GM19043 (cell line): ENCODE data around the gene KLRD1.
"Not testable (repeated sequence)": the region's sequence is repeated elsewhere in the genome, so short reads cannot be mapped to it uniquely, and the experiment has no call there.

Experiments used
- ATAC-seq: cut with Tn5 transposase; IDR thresholded peaks from one replicate; pipeline ENCODE4 v1.9.1; 2021; ENCODE audit warnings: low read depth; ENCODE audit not compliant: unreplicated experiment

Gene KLRD1, protein sequence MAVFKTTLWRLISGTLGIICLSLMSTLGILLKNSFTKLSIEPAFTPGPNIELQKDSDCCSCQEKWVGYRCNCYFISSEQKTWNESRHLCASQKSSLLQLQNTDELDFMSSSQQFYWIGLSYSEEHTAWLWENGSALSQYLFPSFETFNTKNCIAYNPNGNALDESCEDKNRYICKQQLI

DNA sequence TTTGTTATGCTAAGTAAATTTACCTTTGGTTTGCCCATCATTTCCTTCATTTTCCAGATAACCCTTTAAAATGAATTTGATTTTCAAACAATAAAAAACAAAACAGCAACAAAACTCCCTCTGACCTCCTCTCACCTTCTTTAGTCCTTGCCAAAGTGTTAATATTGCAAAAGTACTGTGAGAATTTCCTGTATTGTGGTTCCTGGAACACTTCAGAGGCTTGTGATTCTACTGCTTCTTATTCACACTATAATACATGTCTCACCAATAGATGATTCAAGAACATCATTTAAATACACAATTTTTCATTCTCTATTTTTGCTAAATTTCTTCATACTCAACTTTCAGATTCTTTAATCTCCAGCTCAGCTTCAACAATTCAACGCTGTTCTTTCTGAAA lies at the start of gene KLRD1:
Gene KLRD1 (plus strand): TSS at position 241 of the 400 bp plus-strand sequence. CDS start 208 bp downstream, outside the sequence.
- no peak for ATAC-seq

DNA sequence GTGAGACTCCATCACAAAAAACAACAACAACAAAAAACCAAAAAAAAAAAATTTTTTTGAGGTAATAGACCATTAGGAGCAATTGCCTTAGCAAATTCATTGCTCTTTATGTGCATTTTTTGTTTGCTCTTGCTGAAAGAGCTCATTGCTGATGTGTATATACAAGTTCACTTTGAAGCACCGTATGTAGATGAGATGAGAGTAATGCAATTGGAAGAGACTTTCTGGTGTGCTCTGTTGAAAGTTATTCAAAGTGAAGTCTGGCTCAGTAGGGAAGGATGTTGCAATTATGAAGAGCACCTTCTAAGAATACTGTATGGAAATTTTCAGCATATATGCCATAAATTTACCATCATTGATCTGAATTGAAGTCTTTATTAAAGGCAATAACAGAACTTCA lies 46.7 kb upstream of the KLRD1 start:
- ATAC-seq: no peak

DNA sequence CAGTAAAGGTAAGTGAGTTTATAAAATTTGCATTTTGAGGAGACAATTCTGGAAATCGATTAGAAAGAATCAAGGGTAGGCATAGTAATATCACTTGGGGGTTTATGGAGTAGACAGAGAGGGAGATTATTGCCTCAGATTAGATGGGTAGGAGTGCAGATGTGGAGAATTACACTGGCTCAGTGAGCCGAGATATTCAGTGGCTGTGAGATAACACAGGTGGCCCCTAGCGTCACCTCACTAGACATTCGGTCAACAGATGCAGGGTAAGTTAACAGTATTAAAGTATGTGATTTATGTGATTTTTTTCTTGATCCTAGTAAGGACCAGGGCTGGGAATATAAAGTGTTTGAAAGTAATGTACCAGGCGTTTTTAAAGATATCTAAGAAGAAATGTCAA lies 39.6 kb upstream of the KLRD1 start:
- ATAC-seq: no peak

DNA sequence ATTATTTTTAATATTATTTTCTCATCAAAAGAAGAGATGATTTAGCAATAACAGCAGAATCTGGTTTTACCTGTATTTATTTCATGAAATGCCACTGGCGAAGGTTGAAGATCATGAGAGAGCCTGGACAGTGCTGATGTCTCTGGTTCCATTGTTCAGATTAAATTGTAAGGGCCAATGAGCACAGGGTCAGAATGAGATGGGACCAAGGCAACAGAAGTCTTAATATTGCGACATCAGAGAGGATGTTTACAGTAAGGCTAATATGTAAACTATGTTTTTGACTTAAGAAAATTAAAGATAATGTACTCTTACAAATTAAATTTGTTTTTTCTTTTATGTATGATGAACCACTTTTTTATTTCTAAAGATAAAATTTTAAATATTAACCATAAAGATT lies 35.2 kb upstream of the KLRD1 start:
- ATAC-seq: no peak

DNA sequence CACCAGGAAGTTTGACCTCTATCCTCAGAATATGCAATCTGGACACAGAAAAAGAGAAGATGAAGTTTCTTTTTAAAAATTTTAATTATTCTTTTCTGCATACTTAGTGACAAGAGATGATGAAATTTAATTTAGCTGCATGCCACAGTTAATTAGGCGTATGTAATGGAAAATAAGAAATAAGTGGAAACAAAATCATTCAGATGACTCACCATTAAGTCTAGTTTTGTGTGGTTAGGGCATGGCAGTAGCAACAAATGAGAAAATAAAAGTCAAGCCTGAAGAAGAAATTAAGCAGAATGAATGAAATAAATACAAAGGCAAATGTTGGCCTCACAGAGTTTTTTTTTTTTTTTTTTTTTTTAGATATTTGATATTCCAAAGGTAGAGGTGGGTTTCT lies 30.9 kb upstream of the KLRD1 start:
- no peak for ATAC-seq

DNA sequence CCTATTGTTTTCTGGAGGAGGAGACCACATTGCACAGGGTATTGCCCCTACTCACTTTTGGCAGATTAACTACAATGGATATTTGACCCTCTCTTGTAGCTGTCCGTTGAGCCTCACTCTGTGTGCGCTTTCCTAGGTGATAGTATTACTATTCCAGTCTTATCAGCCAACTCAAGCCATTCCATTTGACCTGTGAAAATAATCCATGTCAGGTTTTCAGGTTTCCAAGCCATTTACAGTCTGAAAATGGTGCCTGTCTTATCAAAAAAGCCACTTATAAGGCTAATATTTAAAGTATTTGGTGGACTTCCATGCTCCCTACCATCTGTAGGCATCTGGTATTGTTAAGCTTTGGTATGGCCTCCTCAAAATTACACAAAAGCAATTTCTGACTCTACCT lies 29.6 kb upstream of the KLRD1 start:
- ATAC-seq: no peak

DNA sequence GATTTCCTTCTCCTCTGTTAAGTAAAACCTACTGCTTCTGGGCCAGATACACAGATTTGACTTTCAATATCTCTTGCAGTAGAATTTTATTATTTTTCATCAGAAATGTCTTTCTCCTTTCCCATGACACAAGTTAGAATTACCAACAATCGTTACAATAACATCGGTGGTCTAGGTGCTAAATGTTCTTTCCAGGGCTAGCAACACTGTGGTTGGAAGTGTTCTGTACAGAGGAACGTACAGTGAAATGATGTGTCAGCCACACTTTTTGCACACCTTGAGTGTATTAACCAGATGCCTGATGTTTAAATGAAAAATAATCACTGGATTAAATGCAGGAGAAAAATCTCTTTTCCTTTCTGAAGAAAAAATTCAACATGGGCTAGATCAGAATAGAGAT lies 27.7 kb upstream of the KLRD1 start:
- ATAC-seq: no peak

- no peak for ATAC-seq
Measured at GRCh38 chr12:10283027-10283426, 24.6 kb upstream of the KLRD1 start.

GRCh38 chr12:10285919-10286318 lies 21.8 kb upstream of the KLRD1 start:
- no peak for ATAC-seq

DNA sequence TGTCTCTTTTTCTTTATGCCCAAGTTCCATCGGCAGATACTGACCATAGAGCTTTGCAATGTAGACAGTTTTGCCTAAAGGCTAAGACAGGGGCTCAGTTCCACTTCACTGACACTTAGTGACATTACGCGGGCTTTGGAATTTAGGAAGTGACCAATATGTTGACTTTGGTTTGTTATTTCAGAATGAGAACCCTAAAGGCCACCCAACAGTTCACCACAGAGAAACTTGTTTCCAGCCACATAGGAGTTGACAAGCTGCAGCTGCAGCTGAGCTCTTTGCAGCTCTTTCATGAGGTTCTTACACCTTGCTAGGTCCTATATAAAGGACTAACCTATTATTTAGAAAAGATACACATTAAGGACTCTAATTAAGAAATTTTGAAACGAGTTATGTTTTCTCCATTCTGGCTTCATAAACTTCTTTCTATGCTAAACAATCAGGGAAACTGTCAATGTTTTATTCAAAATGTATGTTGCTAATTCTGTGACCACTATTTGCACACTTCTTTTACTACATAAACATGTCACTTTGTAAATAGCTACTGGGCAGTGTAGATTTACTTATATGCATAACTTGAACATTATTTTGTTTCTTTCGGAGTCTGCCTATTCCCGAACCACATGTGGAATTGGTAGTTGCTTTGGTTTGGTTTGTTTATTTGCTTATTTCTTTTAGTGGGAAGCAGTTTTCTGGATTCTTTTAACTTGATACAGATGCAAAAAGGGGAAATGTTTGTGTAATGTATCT lies 18.5 kb upstream of the KLRD1 start:
- ATAC-seq: no peak

DNA sequence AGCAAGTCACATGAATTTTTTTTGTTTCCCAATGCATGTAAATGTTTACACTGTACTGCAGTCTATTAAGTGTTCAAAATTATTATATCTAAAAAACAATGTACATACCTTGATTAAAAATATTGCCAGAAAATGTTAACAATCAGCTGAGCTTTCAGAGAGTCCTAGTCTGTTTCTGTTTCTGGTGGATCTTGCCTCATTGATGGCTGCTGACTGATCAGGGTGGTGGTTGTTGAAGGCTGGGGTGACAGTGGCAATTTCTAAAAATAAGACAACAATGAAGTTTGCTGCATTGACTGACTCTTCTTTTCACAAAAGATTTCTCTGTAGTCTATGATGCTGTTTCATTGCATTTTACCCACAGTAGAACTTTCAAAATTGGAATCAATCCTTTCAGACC lies 16.6 kb upstream of the KLRD1 start:
- ATAC-seq: no peak

GRCh38 chr12:10293151-10293550 lies 14.5 kb upstream of the KLRD1 start:
- ATAC-seq: no peak

GRCh38 chr12:10293570-10294227 lies 14.0 kb upstream of the KLRD1 start:
- ATAC-seq: no peak

- ATAC-seq: no peak
Measured at GRCh38 chr12:10301103-10301502, 6.6 kb upstream of the KLRD1 start.

- no peak for ATAC-seq
Measured at GRCh38 chr12:10304161-10304574, 3.5 kb upstream of the KLRD1 start.

DNA sequence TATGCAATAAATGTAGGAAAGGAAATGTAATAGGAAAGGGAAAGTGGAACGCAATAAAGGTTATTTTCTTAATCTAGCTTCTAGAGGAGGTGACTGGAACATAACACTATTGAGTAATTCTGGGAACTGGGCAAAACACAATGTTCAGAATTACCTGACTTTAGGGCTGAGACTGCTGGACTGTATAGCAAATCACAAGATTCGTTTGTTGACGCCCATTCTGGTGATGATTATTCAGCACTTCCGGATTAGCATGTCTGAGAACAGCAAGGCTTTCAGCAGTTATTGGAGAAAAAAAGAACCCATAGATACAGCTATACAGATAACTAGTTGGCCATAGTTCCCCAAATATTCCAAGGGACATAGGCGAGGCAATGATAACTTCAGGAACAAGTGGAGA lies 2.3 kb upstream of the KLRD1 start:
- no peak for ATAC-seq

- ATAC-seq: no peak
Measured at GRCh38 chr12:10310926-10311720, 3.5 kb downstream of the KLRD1 start.

DNA sequence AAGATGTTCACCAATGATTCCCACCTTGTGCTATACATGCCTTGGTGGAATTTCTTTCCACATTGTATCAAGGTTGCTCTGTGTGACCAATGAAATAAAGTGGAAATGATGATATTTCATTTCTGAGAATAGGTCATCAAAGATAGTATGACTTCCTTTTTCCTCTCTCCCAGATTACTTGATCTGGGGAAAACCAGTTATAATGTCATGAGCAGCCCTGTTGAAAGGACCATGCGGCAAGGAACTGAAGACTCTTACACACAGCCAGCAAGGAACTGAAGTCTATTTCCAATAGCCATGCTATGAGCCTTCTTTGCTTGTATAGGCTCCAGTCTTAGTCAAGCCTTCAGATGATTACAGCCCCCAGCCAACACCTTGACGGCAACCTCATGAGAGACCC lies 11.7 kb downstream of the KLRD1 start:
- ATAC-seq: no peak

- no peak for ATAC-seq
Measured at GRCh38 chr12:10320643-10321042, 13.0 kb downstream of the KLRD1 start.

- ATAC-seq: not testable (repeated sequence)
Measured at GRCh38 chr12:10328691-10329090, 21.0 kb downstream of the KLRD1 start.

DNA sequence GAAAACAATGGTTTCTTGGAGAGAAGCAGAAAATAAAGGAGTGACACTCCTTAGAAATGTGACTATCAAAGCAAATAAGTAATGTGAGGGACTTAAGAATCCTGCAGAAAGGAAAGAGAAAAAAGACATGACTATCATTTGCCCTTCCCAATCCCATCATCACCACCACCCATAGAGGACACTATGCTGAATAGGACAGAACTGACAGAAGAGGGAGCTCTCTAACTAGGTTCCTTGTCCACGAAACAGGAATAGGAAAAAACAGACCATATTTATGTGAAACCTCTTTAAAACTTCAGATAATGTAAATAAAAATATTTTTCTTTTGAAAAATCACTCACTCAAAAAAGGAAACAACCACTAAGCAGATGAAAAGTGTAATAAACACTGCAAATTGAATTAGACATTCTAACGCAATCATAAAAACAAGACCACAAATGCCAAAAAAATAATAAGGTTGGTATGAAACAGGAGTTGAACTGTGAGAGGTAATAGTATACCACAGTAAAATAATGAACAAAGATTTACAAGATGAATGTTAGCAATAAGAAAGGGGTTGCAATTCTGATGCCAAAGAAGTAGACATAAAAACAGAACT lies 24.1 kb downstream of the KLRD1 start:
- ATAC-seq: no peak
